ENCODE measurements around the gene TRIM40. TPM values are rescaled to one million over a fixed set of nuclear protein-coding genes. Genes with fewer than 3 reads are reported as not detected.
"Not testable (repeated sequence)": the region's sequence is repeated elsewhere in the genome, so short reads cannot be mapped to it uniquely, and the experiment has no call there.

Gene TRIM40
- total RNA-seq, 2 donors from 2014 or later = not detected

- peaks cover 20% of the 10 kb centered on the region for H3K4me1 Mint-ChIP-seq (ENCODE audit: low read depth)
- no peaks in the 10 kb centered on the region for H3K36me3 Mint-ChIP-seq (ENCODE audit: insufficient read depth in 2 of 2)
- H3K4me3 Mint-ChIP-seq = no peak overlapping the region
- ATAC-seq (replicated peaks in 1 of 2) (no peak), DNase-seq (no peak)
- no peak overlapping the region for H3K27ac Mint-ChIP-seq
- H3K9me3 Mint-ChIP-seq = no peaks in the 10 kb centered on the region
- H3K27me3 Mint-ChIP-seq (ENCODE audit: low read depth) = peaks cover 29% of the 10 kb centered on the region
Observed at GRCh38 chr6:30156774-30157173, 20.8 kb downstream of the TRIM40 start.

GRCh38 chr6:30157581-30157980 is 21.6 kb downstream of the TRIM40 start:
- ATAC-seq (replicated peaks in 1 of 2) (no peak), DNase-seq (no peak)
- H3K36me3 Mint-ChIP-seq (ENCODE audit: insufficient read depth in 2 of 2) = no peaks in the 10 kb centered on the region
- H3K4me3 Mint-ChIP-seq = no peak overlapping the region
- no peak overlapping the region for H3K27ac Mint-ChIP-seq
- H3K27me3 Mint-ChIP-seq (ENCODE audit: low read depth) = peaks cover 29% of the 10 kb centered on the region
- peaks cover 28% of the 10 kb centered on the region for H3K4me1 Mint-ChIP-seq (ENCODE audit: low read depth)
- H3K9me3 Mint-ChIP-seq = no peaks in the 10 kb centered on the region

DNA sequence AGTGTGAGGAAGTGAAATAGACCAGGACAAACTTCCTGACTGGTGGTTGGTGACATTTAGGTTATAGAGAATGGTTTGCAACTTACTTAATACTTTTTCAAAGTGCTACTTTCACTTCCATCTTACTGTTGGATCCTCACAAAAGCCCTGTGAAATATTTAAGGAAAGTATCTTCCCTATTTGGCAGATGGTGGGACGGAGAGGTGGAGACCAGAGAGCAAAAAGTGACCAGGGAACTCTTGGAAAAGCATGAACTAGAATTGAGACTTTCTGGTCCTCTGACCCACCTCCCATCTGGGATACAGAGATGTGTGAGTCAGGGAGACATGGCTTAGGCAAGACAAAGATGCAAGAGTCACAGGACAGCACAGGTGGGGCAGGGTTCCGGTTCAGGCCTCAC is 22.1 kb downstream of the TRIM40 start:
- Mint-ChIP-seq H3K27ac (no peak overlapping the region), H3K36me3 (ENCODE audit: insufficient read depth in 2 of 2) (no peaks in the 10 kb centered on the region), H3K4me1 (ENCODE audit: low read depth) (peaks cover 29% of the 10 kb centered on the region), H3K27me3 (ENCODE audit: low read depth) (peaks cover 29% of the 10 kb centered on the region), H3K9me3 (no peaks in the 10 kb centered on the region), H3K4me3 (peak overlapping the region; percentile 15 to 20)
- DNase-seq = no peak
- no peak for ATAC-seq (replicated peaks in 1 of 2)

DNA sequence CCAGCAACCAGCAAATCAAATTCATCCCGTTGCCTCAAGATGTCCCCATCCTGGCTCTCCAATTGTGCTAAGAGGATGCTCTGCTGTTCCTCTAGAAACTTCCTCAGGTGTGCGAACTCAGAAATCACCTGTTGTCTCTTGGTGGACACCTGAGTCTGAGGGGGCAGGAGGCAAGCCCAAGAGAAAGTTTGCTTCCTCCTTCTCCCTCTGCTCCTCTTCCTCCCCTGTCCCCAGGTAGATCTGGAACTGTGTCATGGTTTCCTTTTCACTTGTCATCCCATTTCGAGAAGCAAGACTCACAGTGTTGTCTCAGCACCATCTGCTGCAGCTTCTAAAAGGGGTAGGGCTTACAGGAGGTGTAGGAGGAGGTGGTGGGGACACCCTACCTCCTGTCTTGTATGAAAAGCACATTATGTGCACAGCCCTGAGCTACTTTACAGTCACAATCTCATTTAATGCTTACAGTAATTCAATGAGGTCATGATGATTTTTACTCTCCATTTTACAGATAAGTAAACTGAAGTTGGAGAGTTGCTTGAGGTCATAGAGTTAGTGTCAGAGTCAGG is 22.6 kb downstream of the TRIM40 start:
- peaks cover 35% of the 10 kb centered on the region for H3K4me1 Mint-ChIP-seq (ENCODE audit: low read depth)
- H3K4me3 Mint-ChIP-seq = peak overlapping the region; percentile 15 to 42
- no peak overlapping the region for H3K27ac Mint-ChIP-seq
- H3K36me3 Mint-ChIP-seq (ENCODE audit: insufficient read depth in 2 of 2) = no peaks in the 10 kb centered on the region
- no peaks in the 10 kb centered on the region for H3K9me3 Mint-ChIP-seq
- peaks cover 29% of the 10 kb centered on the region for H3K27me3 Mint-ChIP-seq (ENCODE audit: low read depth)
- ATAC-seq (replicated peaks in 1 of 2) (peak; percentile 92 to 97), DNase-seq (peak; percentile 38 to 47)

DNA sequence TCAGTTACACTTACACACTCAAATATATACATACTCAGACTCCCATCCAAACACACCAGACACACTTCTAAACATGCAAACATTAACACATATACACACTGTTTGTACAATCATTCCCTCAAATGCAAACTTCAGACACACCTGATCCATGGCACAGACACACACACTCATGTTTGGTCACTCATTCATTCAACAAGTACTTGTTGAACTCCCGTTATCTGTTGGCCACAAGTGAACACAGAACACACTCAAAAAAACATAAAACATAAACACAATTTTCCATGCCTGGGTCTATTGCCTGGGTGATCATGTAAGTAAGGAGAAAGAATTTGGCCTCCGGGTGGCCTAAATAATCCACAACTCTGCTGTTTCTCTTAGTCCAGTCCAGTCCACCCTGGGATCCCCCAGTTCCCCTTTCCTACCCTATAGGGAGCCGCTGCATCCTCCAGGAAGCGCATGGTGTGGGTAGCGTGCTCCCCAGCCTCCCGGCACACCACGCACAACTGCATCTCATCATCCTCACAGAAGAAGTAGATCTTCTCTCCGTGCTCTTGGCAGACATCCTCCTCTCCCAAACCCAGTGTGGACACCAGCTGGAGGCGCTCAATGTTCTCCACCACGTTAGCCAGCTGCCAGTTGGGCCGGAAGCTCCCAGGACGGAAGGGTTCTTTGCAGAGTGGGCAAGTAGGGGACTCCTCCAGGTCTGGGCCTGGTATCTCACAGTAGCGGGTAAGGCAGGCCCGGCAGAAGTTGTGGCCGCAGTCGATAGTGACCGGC is 24.3 kb downstream of the TRIM40 start:
- peaks cover 30% of the 10 kb centered on the region for H3K27me3 Mint-ChIP-seq (ENCODE audit: low read depth)
- peaks cover 50% of the 10 kb centered on the region for H3K4me1 Mint-ChIP-seq (ENCODE audit: low read depth)
- no peak overlapping the region for H3K4me3 Mint-ChIP-seq
- H3K9me3 Mint-ChIP-seq = no peaks in the 10 kb centered on the region
- H3K36me3 Mint-ChIP-seq (ENCODE audit: insufficient read depth in 2 of 2) = no peaks in the 10 kb centered on the region
- ATAC-seq (replicated peaks in 1 of 2) (no peak), DNase-seq (no peak)
- H3K27ac Mint-ChIP-seq = no peak overlapping the region

DNA sequence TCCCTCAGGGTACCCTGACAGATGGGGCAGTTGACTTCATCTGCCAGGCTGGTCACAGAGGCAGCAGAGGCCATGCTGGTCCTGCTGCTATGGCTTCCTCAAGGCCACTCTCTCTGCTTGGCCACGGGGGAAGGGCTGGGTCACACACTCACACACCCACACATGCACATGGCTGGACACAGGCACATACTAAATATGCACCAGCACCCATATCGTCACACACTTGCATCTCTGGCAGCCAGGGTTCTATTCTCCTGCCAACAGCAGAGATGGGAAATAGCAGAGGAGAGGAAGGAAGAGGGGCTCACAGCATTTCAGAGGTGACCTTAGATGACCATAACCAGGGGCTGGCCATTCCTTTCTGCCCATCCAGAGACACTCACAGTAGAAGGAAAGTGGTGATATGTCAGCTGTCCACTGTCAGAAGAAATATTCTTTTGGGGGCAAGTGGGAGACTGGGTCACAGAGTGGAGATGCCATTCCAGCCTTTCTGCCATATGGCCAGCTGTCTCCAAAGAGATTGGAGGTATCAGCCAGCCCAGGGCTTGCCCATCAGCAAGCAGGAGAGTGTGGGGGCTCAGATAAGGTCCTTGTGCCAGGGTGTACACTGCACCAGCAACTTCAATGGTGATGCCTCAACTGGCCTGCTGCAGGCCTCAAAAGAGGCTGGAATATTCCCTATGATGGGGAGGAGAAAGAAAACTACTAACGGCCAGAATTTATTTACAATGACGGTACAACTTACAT is 25.0 kb downstream of the TRIM40 start, which contains the start of gene TRIM10:
Gene TRIM10 (minus strand): TSS at position 427 of the 747 bp plus-strand sequence. CDS start 353 bp downstream, at position 74.
- ATAC-seq (replicated peaks in 1 of 2) (no peak), DNase-seq (no peak)
- Mint-ChIP-seq H3K36me3 (ENCODE audit: insufficient read depth in 2 of 2) (no peaks in the 10 kb centered on the region), H3K27ac (no peak within 1 kb of the TSS), H3K4me1 (ENCODE audit: low read depth) (peaks cover 50% of the 10 kb centered on the region), H3K9me3 (no peaks in the 10 kb centered on the region), H3K27me3 (ENCODE audit: low read depth) (peaks cover 30% of the 10 kb centered on the region), H3K4me3 (peak within 1 kb of the TSS in 1 of 2 donors; percentile 69)

- Mint-ChIP-seq H3K4me3 (peak overlapping the region; percentile 52 to 69), H3K27me3 (ENCODE audit: low read depth) (peaks cover 35% of the 10 kb centered on the region), H3K27ac (no peak overlapping the region)
Observed at GRCh38 chr6:30162265-30163089, 26.5 kb downstream of the TRIM40 start.

GRCh38 chr6:30163090-30163917 is 27.4 kb downstream of the TRIM40 start, which contains the start of gene TRIM15:
TSS of gene TRIM15 (plus strand) at chr6:30163546. CDS start at chr6:30163685, 139 bp downstream.
- Mint-ChIP-seq H3K36me3 (ENCODE audit: insufficient read depth in 2 of 2) (no peaks in the 10 kb centered on the region), H3K4me3 (peak within 1 kb of the TSS; percentile 52 to 69), H3K4me1 (ENCODE audit: low read depth) (peaks cover 62% of the 10 kb centered on the region), H3K27me3 (ENCODE audit: low read depth) (peaks cover 42% of the 10 kb centered on the region), H3K27ac (no peak within 1 kb of the TSS), H3K9me3 (no peaks in the 10 kb centered on the region)
- peak; percentile 67 to 70 for ATAC-seq (replicated peaks in 1 of 2)
- DNase-seq = peak; percentile 77 to 78

More at GRCh38 chr6:30162265-30163089, 26.5 kb downstream of the TRIM40 start:
- peaks cover 58% of the 10 kb centered on the region for H3K4me1 Mint-ChIP-seq (ENCODE audit: low read depth)
- no peaks in the 10 kb centered on the region for H3K36me3 Mint-ChIP-seq (ENCODE audit: insufficient read depth in 2 of 2)
- DNase-seq (no peak), ATAC-seq (replicated peaks in 1 of 2) (no peak)
- H3K9me3 Mint-ChIP-seq = no peaks in the 10 kb centered on the region

DNA sequence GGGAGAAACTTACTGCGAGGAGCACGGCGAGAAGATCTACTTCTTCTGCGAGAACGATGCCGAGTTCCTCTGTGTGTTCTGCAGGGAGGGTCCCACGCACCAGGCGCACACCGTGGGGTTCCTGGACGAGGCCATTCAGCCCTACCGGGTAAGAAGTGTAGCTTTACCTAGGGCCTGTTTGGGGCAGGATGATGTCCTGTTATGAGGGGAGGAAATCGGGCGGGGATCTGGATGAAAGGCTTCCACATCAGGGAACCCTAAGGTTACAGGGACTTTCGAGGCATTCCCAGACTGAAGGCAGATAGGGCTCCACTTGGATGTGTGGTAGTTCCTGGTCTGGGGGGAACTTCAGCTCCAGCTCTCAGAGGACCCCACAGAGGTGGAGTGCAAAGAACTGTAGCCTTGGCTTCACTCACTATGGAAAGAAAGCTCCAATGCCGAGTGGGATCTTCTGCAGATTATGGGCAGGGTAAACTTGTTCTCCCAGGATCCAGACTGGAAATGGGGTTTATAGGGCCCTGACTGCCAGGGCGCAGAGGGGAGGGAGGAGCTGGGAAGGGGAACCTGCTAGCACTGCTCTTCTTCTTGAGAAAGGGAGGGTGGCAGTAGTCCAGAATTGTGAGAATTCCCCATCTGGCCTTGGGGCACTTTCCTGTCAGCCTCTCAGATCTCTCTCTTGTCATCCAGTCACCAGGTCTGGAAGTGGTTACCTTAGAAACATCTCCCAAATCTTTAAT is 28.1 kb downstream of the TRIM40 start:
- no peak for DNase-seq
- H3K36me3 Mint-ChIP-seq (ENCODE audit: insufficient read depth in 2 of 2) = no peaks in the 10 kb centered on the region
- H3K27me3 Mint-ChIP-seq (ENCODE audit: low read depth) = peaks cover 50% of the 10 kb centered on the region
- no peaks in the 10 kb centered on the region for H3K9me3 Mint-ChIP-seq
- H3K4me1 Mint-ChIP-seq (ENCODE audit: low read depth) = peaks cover 55% of the 10 kb centered on the region
- ATAC-seq (replicated peaks in 1 of 2) = no peak
- H3K4me3 Mint-ChIP-seq = peak overlapping the region in 1 of 2 donors; percentile 52
- no peak overlapping the region for H3K27ac Mint-ChIP-seq

DNA sequence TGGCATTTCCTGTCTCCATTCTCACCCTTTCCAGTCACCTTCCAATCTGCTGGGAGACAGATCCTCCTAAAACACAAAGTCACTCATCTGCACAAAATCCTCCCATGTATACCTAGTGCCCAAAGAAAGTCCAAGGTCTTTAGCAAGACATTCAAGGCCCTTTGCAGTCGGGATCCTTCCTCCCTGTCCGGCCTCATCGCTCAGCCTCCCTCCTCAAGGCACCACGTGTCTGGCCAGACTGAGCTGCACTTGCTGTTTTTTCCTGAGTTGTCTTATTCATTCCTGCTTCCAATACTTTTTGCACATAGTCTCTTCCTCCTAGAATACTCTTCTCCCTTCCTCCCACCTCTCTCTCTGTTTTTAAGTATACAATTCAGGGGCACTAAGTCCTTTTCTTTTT is 28.8 kb downstream of the TRIM40 start:
- Mint-ChIP-seq H3K4me3 (no peak overlapping the region), H3K4me1 (ENCODE audit: low read depth) (peaks cover 52% of the 10 kb centered on the region), H3K36me3 (ENCODE audit: insufficient read depth in 2 of 2) (no peaks in the 10 kb centered on the region), H3K27ac (no peak overlapping the region), H3K27me3 (ENCODE audit: low read depth) (peaks cover 53% of the 10 kb centered on the region), H3K9me3 (no peaks in the 10 kb centered on the region)
- ATAC-seq (replicated peaks in 1 of 2) (no peak), DNase-seq (no peak)

- not testable (repeated sequence) for H3K27ac Mint-ChIP-seq; DNase-seq; H3K9me3 Mint-ChIP-seq; H3K36me3 Mint-ChIP-seq (ENCODE audit: insufficient read depth in 2 of 2); ATAC-seq (replicated peaks in 1 of 2); H3K4me3 Mint-ChIP-seq
- Mint-ChIP-seq H3K27me3 (ENCODE audit: low read depth) (peaks cover 53% of the 10 kb centered on the region), H3K4me1 (ENCODE audit: low read depth) (peaks cover 52% of the 10 kb centered on the region)
Observed at GRCh38 chr6:30165238-30165637, 29.3 kb downstream of the TRIM40 start.
